B cell (primary cell): ENCODE results near the gene IRF1.

Experiments used
- CTCF ChIP-seq: fragments of 200-600 bp; IDR thresholded peaks from one replicate; pipeline ENCODE4 v1.8.0; 2022; ENCODE audit warnings: antibody characterized with exemption, mild to moderate bottlenecking
- EZH2 ChIP-seq: IDR thresholded peaks from 2 replicates; pipeline ENCODE4 v1.6.1; 2012; ENCODE audit warnings: borderline replicate concordance, low read depth, mild to moderate bottlenecking, moderate library complexity, low read length; ENCODE audit not compliant: insufficient read depth, poor library complexity, severe bottlenecking

DNA sequence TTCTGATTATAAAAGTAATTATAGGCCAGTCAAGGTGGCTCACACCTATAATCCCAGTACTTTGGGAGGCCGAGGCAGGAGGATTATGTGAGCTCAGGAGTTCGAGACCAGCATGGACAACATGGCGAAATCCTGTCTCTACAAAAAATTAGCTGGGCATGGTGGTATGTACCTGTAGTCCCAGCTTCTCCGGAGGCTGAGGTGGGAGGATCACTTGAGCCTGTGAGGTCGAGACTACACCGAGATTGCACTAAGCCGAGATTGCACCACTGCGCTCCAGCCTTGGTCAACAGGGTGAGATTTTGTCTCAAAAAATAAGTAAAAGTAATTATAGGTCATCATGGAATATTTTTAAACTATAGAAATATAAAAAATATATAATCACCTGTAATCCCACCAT lies 18.1 kb downstream of the IRF1 start:
- TF ChIP-seq CTCF (no peak), EZH2 (no peak)
